Transverse colon (tissue), 4 donors: ENCODE results near the gene EIF5A. TPM values are rescaled to one million over a fixed set of nuclear protein-coding genes. Genes with fewer than 3 reads are reported as not detected.

Source experiments
- DNase-seq: peaks from one replicate; pipeline ENCODE4 v3.0.0-alpha.2; 2019
- H3K27ac ChIP-seq, 4 donors: fragments of 200-600 bp; sonication (generic); 2 replicates each; pipeline ENCODE4 v1.5.1; 2016 to 2018; ENCODE audit warnings: inconsistent platforms in 4 of 4
- H3K27me3 ChIP-seq: fragments of 200-600 bp; sonication (generic); 2 replicates; pipeline ENCODE4 v1.5.1; 2017; ENCODE audit warnings: inconsistent platforms
- H3K36me3 ChIP-seq, 4 donors: fragments of 200-600 bp; sonication (generic); 2 replicates each; pipeline ENCODE4 v1.5.1; 2017 to 2019; ENCODE audit warnings: inconsistent platforms in 4 of 4
- H3K4me1 ChIP-seq, 4 donors: fragments of 200-600 bp; sonication (generic); 2 replicates each; pipeline ENCODE4 v1.5.1; 2017 to 2020; ENCODE audit warnings: inconsistent platforms in 4 of 4
- H3K4me3 ChIP-seq, 4 donors: fragments of 200-600 bp; sonication (generic); 1 replicate in 1 of 4; 2 replicates in 3 of 4; pipeline versions ENCODE4 v1.5.1 to v1.6.1; 2017 to 2019; ENCODE audit warnings: inconsistent platforms in 4 of 4
- H3K9me3 ChIP-seq, 2 donors: fragments of 200-600 bp; sonication (generic); 2 replicates each; pipeline ENCODE4 v1.5.1; 2017 to 2019; ENCODE audit warnings: inconsistent platforms in 2 of 2
- EP300 ChIP-seq: sonication (generic); formaldehyde crosslinking; IDR thresholded peaks from one replicate; pipeline ENCODE4 v1.6.1; 2017; ENCODE audit warnings: antibody characterized with exemption, low read depth
- POLR2A ChIP-seq: fragments of 450-650 bp; IDR thresholded peaks from one replicate; pipeline ENCODE4 v1.6.1; 2016; ENCODE audit warnings: antibody characterized with exemption, mild to moderate bottlenecking, moderate library complexity
- POLR2AphosphoS5 ChIP-seq, 3 donors: sonication (generic); formaldehyde crosslinking; IDR thresholded peaks; one replicate each; pipeline ENCODE4 v1.6.1; 2016; ENCODE audit warnings: antibody characterized with exemption in 3 of 3
- WGBS, 2 donors: methylation state at CpG; one replicate each; pipeline ENCODE4 v1.1.5; 2018; ENCODE audit warnings: low coverage in 1 of 2; 5-methylcytosine and 5-hydroxymethylcytosine counted together
- in situ Hi-C, 4 donors: fragments of 200-750 bp; cut with MboI; loops; one replicate each; pipeline versions ENCODE4 v1.15.0 to v1.15.1; 2017; ENCODE audit warnings: low sequenced_read_pairs in 3 of 4, low pct_ligation_motif_present in 1 of 4, low pct_unique_long_range_greater_than_20kb in 1 of 4
- intact Hi-C: fragments of 100-400 bp; cut with DNase I; formaldehyde crosslinking; loops from one replicate; pipeline ENCODE4 v1.15.1; 2023; ENCODE audit warnings: low total_unique reads
- total RNA-seq, 4 donors: library from RNA; depleted of rRNA; stranded (reverse); fragments of >200 nt; gene quantifications; one replicate each; pipeline ENCODE4 v1.1.0, GENCODE V29; 2016
- TF ChIP-seq, protein P1 (sequence below), 5 experiments: fragments of 200-600 bp in 3 of 5; fragments of 450-650 bp in 2 of 5; sonication (generic) in 3 of 5; IDR thresholded peaks; 1 replicate in 2 of 5; 2 replicates in 3 of 5; pipeline ENCODE4 v1.5.1; 2016 to 2017; ENCODE audit warnings: antibody characterized with exemption in 5 of 5, inconsistent platforms in 3 of 5, mild to moderate bottlenecking in 2 of 5, moderate library complexity in 1 of 5

EIF5A gene
- total RNA-seq, 4 donors from 2014 or later = 91.3 to 188 (median 149) TPM

GRCh38 chr17:7340179-7340578 lies 32.8 kb downstream of the EIF5A start:
- TF ChIP-seq POLR2A (no peak), EP300 (no peak), POLR2AphosphoS5 (IDR thresholded peaks at IDR 0.05) (no peak)
- TF ChIP-seq, protein P1, sequence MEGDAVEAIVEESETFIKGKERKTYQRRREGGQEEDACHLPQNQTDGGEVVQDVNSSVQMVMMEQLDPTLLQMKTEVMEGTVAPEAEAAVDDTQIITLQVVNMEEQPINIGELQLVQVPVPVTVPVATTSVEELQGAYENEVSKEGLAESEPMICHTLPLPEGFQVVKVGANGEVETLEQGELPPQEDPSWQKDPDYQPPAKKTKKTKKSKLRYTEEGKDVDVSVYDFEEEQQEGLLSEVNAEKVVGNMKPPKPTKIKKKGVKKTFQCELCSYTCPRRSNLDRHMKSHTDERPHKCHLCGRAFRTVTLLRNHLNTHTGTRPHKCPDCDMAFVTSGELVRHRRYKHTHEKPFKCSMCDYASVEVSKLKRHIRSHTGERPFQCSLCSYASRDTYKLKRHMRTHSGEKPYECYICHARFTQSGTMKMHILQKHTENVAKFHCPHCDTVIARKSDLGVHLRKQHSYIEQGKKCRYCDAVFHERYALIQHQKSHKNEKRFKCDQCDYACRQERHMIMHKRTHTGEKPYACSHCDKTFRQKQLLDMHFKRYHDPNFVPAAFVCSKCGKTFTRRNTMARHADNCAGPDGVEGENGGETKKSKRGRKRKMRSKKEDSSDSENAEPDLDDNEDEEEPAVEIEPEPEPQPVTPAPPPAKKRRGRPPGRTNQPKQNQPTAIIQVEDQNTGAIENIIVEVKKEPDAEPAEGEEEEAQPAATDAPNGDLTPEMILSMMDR (IDR thresholded peaks at IDR 0.05) = no peak
- Histone ChIP-seq H3K9me3 (no peaks in the 10 kb centered on the region), H3K27ac (no peak overlapping the region), H3K4me1 (no peaks in the 10 kb centered on the region), H3K4me3 (no peak overlapping the region), H3K36me3 (no peaks in the 10 kb centered on the region), H3K27me3 (peaks cover 22% of the 10 kb centered on the region)
- 59% methylated on average over 2 of the region's 2 CpGs; no CpG with 5 or more reads in 1 of the 2 donors for WGBS, 2 donors
- in situ Hi-C loops (loop anchor here in 2 of 4 donors (10.0 to 25.0 kb wide), 2 partner anchors 65 to 303 kb away; partner anchors contain the start of genes SLC16A11 (in 1 of the 2) and SLC16A13 (in 1 of the 2)), intact Hi-C loops (no loop called here)
- no peak for DNase-seq

DNA sequence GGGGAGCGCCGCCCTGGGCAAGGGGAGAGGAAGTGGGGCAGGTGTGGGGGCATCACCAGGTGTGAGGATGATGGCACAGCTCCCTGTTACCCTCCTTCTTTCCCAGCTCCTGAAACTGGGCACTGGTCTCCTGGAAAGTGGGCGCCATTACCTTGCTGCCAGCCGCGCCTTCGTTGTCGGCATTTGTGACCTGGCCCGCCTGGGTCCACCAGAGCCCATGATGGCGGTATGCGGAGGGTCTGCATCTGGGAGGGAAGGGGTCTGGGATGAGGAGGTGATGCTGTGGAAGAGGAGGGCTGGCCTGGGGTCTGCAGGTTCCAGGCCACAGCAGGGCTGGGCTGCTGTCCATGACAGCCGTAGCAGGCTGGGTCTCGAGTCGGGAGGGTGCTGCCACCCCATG lies 34.4 kb downstream of the EIF5A start:
- H3K27me3 ChIP-seq = peaks cover 18% of the 10 kb centered on the region
- 73 to 91% methylated on average over 3 to 13 of the region's 13 CpGs for whole genome bisulfite sequencing, 2 donors
- H3K4me1 ChIP-seq = no peaks in the 10 kb centered on the region
- H3K4me3 ChIP-seq = no peak overlapping the region
- H3K9me3 ChIP-seq = no peaks in the 10 kb centered on the region
- H3K36me3 ChIP-seq = no peaks in the 10 kb centered on the region
- in situ Hi-C loops = loop anchor here in 2 of 4 donors (10.0 to 25.0 kb wide), 2 partner anchors 67 to 305 kb away; partner anchors contain the start of genes SLC16A11 (in 1 of the 2) and SLC16A13 (in 1 of the 2)
- no peak overlapping the region for H3K27ac ChIP-seq
- no peak for TF ChIP-seq POLR2AphosphoS5 (IDR thresholded peaks at IDR 0.05)
- intact Hi-C loops = no loop called here
- no peak for DNase-seq

DNA sequence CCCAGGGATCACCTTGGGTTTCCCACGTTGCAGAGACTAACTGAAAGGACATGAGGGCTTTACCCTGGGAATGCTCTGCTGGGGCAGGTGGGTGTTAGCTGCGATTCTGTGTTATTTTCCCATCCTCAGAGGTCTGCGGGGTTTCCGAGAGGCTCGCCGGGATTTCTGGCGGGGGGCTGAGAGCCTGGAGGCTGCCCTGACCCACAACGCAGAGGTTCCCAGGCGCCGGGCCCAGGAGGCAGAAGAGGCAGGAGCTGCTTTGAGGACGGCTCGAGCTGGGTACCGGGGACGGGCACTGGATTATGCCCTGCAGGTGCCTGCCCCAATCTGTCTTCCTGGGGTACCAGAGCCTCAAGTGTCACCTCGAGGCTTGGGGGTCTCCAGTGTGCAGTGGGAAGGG lies 35.8 kb downstream of the EIF5A start:
- Histone ChIP-seq H3K4me1 (no peaks in the 10 kb centered on the region), H3K4me3 (no peak overlapping the region), H3K27ac (no peak overlapping the region), H3K9me3 (no peaks in the 10 kb centered on the region), H3K36me3 (no peaks in the 10 kb centered on the region), H3K27me3 (peaks cover 18% of the 10 kb centered on the region)
- DNase-seq = no peak
- no peak for TF ChIP-seq POLR2AphosphoS5 (IDR thresholded peaks at IDR 0.05)
- TF ChIP-seq, protein P1 (IDR thresholded peaks at IDR 0.05) = no peak
- no peak for TF ChIP-seq POLR2A
- no peak for TF ChIP-seq EP300
- 78 to 89% methylated on average over 10 to 15 of the region's 15 CpGs for WGBS, 2 donors
- in situ Hi-C loops (loop anchor here in 2 of 4 donors (10.0 to 25.0 kb wide), 2 partner anchors 68 to 306 kb away; partner anchors contain the start of genes SLC16A11 (in 1 of the 2) and SLC16A13 (in 1 of the 2)), intact Hi-C loops (no loop called here)

GRCh38 chr17:7346761-7347614 lies 39.6 kb downstream of the EIF5A start:
- Histone ChIP-seq H3K4me3 (no peak overlapping the region), H3K9me3 (no peaks in the 10 kb centered on the region), H3K27me3 (peaks cover 5% of the 10 kb centered on the region), H3K36me3 (no peaks in the 10 kb centered on the region), H3K4me1 (peaks cover 0 to 24% (median 19%) of the 10 kb centered on the region in 4 donors), H3K27ac (no peak overlapping the region)
- intact Hi-C loops (no loop called here), in situ Hi-C loops (loop anchor here in 2 of 4 donors (10.0 to 25.0 kb wide), 2 partner anchors 72 to 310 kb away; partner anchors contain the start of genes SLC16A11 (in 1 of the 2) and SLC16A13 (in 1 of the 2))
- TF ChIP-seq POLR2A (peak; percentile 4), EP300 (no peak)
- DNase-seq = no peak
- WGBS, 2 donors = 79 to 82% methylated on average over 3 to 18 of the region's 18 CpGs
